ENCODE results near the gene SAP30L. TPM values are rescaled to one million over a fixed set of nuclear protein-coding genes. Genes with fewer than 3 reads are reported as not detected.

SAP30L gene
- polyA plus RNA-seq (ENCODE audit: insufficient read length): 61.3 TPM
- long read RNA-seq, donor 1, full-length matches to known transcripts: 24 of 24 reads
- long read RNA-seq, donor 1, partial matches to known transcripts: 0 of 24 reads
- long read RNA-seq, donor 1, other reads (novel, unspliced or antisense): 0 of 24 reads
- long read RNA-seq, donor 2, full-length matches to known transcripts: 20 of 20 reads
- long read RNA-seq, donor 2, partial matches to known transcripts: 0 of 20 reads
- long read RNA-seq, donor 2, other reads (novel, unspliced or antisense): 0 of 20 reads
- long read RNA-seq, donor 3, full-length matches to known transcripts: 12 of 12 reads
- long read RNA-seq, donor 3, partial matches to known transcripts: 0 of 12 reads
- long read RNA-seq, donor 3, other reads (novel, unspliced or antisense): 0 of 12 reads
- long read RNA-seq, donor 4, full-length matches to known transcripts: 2 of 2 reads
- long read RNA-seq, donor 4, partial matches to known transcripts: 0 of 2 reads
- long read RNA-seq, donor 4, other reads (novel, unspliced or antisense): 0 of 2 reads
- long read RNA-seq, donor 5, full-length matches to known transcripts: 42 of 42 reads
- long read RNA-seq, donor 5, partial matches to known transcripts: 0 of 42 reads
- long read RNA-seq, donor 5, other reads (novel, unspliced or antisense): 0 of 42 reads
- long read RNA-seq, donor 6, full-length matches to known transcripts: 24 of 24 reads
- long read RNA-seq, donor 6, partial matches to known transcripts: 0 of 24 reads
- long read RNA-seq, donor 6, other reads (novel, unspliced or antisense): 0 of 24 reads
- long read RNA-seq, donor 7, full-length matches to known transcripts: 40 of 40 reads
- long read RNA-seq, donor 7, partial matches to known transcripts: 0 of 40 reads
- long read RNA-seq, donor 7, other reads (novel, unspliced or antisense): 0 of 40 reads
- long read RNA-seq, donor 8, full-length matches to known transcripts: 10 of 10 reads
- long read RNA-seq, donor 8, partial matches to known transcripts: 0 of 10 reads
- long read RNA-seq, donor 8, other reads (novel, unspliced or antisense): 0 of 10 reads

GRCh38 chr5:154445422-154446194 is at the start of gene SAP30L:
SAP30L (plus strand) TSS chr5:154445997; CDS start chr5:154446605, 608 bp downstream.
- peak; percentile 95 for DNase-seq

GRCh38 chr5:154396128-154396527 is 49.7 kb upstream of the SAP30L start:
- no peak for DNase-seq

GRCh38 chr5:154397652-154398406 is 48.0 kb upstream of the SAP30L start:
- no peak for DNase-seq

GRCh38 chr5:154400678-154401077 is 45.1 kb upstream of the SAP30L start:
- no peak for DNase-seq

- no peak for DNase-seq
These were observed 44.4 kb upstream of the SAP30L start for GRCh38 chr5:154401355-154401754.

- DNase-seq: no peak
These were observed 43.9 kb upstream of the SAP30L start for GRCh38 chr5:154401931-154402330.

- no peak for DNase-seq
These were observed 43.2 kb upstream of the SAP30L start for GRCh38 chr5:154402611-154403010.

- no peak for DNase-seq
These were observed 42.6 kb upstream of the SAP30L start for GRCh38 chr5:154403234-154403633.

- no peak for DNase-seq
These were observed 41.9 kb upstream of the SAP30L start for GRCh38 chr5:154403776-154404387.

- peak; percentile 83 for DNase-seq
These were observed 40.6 kb upstream of the SAP30L start for GRCh38 chr5:154405078-154405792.

- no peak for DNase-seq
These were observed 39.6 kb upstream of the SAP30L start for GRCh38 chr5:154406231-154406630.

GRCh38 chr5:154406826-154407225 is 39.0 kb upstream of the SAP30L start:
- DNase-seq: no peak

GRCh38 chr5:154408811-154409210 is 37.0 kb upstream of the SAP30L start:
- DNase-seq: no peak

GRCh38 chr5:154409230-154409840 is 36.5 kb upstream of the SAP30L start:
- DNase-seq: no peak

- DNase-seq: no peak
These were observed 35.8 kb upstream of the SAP30L start for GRCh38 chr5:154410008-154410407.

- no peak for DNase-seq
These were observed 35.0 kb upstream of the SAP30L start for GRCh38 chr5:154410786-154411185.

GRCh38 chr5:154411338-154411737 is 34.5 kb upstream of the SAP30L start:
- DNase-seq: no peak

- DNase-seq: no peak
These were observed 33.5 kb upstream of the SAP30L start for GRCh38 chr5:154412316-154412715.

- no peak for DNase-seq
These were observed 32.9 kb upstream of the SAP30L start for GRCh38 chr5:154412925-154413324.

All from left kidney (tissue), 8 donors.